ENCODE measurements around the gene SNX32. TPM values are rescaled to one million over a fixed set of nuclear protein-coding genes. Genes with fewer than 3 reads are reported as not detected.

Gene SNX32
- total and polyA plus RNA-seq, 2 of the 13 experiments (the other 11 are each of a cell fraction or from before 2014, with no cell fraction given): 0.09 to 0.34 TPM

GRCh38 chr11:65860278-65861164 is 26.8 kb downstream of the SNX32 start, which contains the start of gene MUS81 (continued):
- TF ChIP-seq ZBTB14 (CRISPR knock-in tag; IDR thresholded peaks at IDR 0.05): no peak
- peak; percentile 79; the same call in 1 of the 2 replicates for TF ChIP-seq HBP1 (CRISPR knock-in tag; IDR thresholded peaks at IDR 0.05; ENCODE audit: low read depth)
- peak; percentile 67; the same call in 1 of the 2 replicates for TF ChIP-seq ZNF687 (CRISPR knock-in tag; IDR thresholded peaks at IDR 0.05)
- TF ChIP-seq BATF2 (CRISPR knock-in tag; IDR thresholded peaks at IDR 0.05): no peak
- TF ChIP-seq ZBTB42 (CRISPR knock-in tag; IDR thresholded peaks at IDR 0.05): peak; percentile 90; the same call in 1 of the 2 replicates
- TF ChIP-seq PBX3 (CRISPR knock-in tag; IDR thresholded peaks at IDR 0.05; ENCODE audit: borderline replicate concordance): no peak
- no peak for TF ChIP-seq SNRNP70 (IDR thresholded peaks at IDR 0.05; ENCODE audit: low read depth, low read length)
- TF ChIP-seq ZNF784 (CRISPR knock-in tag; IDR thresholded peaks at IDR 0.05; ENCODE audit: borderline replicate concordance): no peak
- no peak for TF ChIP-seq MNT (IDR thresholded peaks at IDR 0.05)
- TF ChIP-seq CREB1 (IDR thresholded peaks at IDR 0.05): 0 out of 2 replicates have a peak, but pooled peaks have one; percentile 20
- TF ChIP-seq CREB1 (CRISPR knock-in tag; IDR thresholded peaks at IDR 0.05): peak; percentile 75; the same call in 1 of the 2 replicates
- TF ChIP-seq SMYD3 (CRISPR knock-in tag; IDR thresholded peaks at IDR 0.05): no peak
